PC-3 (cell line): ENCODE measurements around the gene EMC9.

Experiments
- EZH2 ChIP-seq: fragments of 300-600 bp; sonication (generic); IDR thresholded peaks from one replicate; pipeline ENCODE4 v1.6.1; 2017; ENCODE audit warnings: antibody characterized with exemption, mild to moderate bottlenecking, low read length; ENCODE audit not compliant: unreplicated experiment
- EZH2phosphoT487 ChIP-seq: fragments of 300-600 bp; sonication (generic); IDR thresholded peaks from 2 replicates; pipeline ENCODE4 v1.6.1; 2018; ENCODE audit warnings: mild to moderate bottlenecking, antibody characterized with exemption, low read length, borderline replicate concordance
- TF ChIP-seq, protein P1 (sequence below): fragments of 300-600 bp; sonication (generic); conservative IDR thresholded peaks from 2 replicates; pipeline ENCODE4 v1.5.1; 2017; ENCODE audit warnings: antibody characterized with exemption, low read depth, mild to moderate bottlenecking, low read length

- TF ChIP-seq, protein P1, sequence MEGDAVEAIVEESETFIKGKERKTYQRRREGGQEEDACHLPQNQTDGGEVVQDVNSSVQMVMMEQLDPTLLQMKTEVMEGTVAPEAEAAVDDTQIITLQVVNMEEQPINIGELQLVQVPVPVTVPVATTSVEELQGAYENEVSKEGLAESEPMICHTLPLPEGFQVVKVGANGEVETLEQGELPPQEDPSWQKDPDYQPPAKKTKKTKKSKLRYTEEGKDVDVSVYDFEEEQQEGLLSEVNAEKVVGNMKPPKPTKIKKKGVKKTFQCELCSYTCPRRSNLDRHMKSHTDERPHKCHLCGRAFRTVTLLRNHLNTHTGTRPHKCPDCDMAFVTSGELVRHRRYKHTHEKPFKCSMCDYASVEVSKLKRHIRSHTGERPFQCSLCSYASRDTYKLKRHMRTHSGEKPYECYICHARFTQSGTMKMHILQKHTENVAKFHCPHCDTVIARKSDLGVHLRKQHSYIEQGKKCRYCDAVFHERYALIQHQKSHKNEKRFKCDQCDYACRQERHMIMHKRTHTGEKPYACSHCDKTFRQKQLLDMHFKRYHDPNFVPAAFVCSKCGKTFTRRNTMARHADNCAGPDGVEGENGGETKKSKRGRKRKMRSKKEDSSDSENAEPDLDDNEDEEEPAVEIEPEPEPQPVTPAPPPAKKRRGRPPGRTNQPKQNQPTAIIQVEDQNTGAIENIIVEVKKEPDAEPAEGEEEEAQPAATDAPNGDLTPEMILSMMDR, result no peak
- TF ChIP-seq EZH2phosphoT487, result no peak
- no peak for TF ChIP-seq EZH2
Observed at GRCh38 chr14:24131549-24131966, 9.8 kb downstream of the EMC9 start.
